Thyroid gland (tissue), 4 donors: ENCODE results near the gene LIPH. TPM values are rescaled to one million over a fixed set of nuclear protein-coding genes. Genes with fewer than 3 reads are reported as not detected.
"Not testable (repeated sequence)": the region's sequence is repeated elsewhere in the genome, so short reads cannot be mapped to it uniquely, and the experiment has no call there.

Source experiments
- DNase-seq, 2 donors: peaks; one replicate each; pipeline ENCODE4 v3.0.0-alpha.2; 2019
- H3K27ac ChIP-seq, 3 donors: fragments of 200-600 bp; sonication (generic); 1 replicate in 2 of 3; 2 replicates in 1 of 3; pipeline ENCODE4 v1.5.1; 2016 to 2019; ENCODE audit warnings: mild to moderate bottlenecking in 1 of 3, moderate library complexity in 1 of 3
- H3K27me3 ChIP-seq: fragments of 200-600 bp; sonication (generic); one replicate; pipeline ENCODE4 v1.5.1; 2019
- H3K36me3 ChIP-seq, 2 donors: fragments of 200-600 bp; sonication (generic); one replicate each; pipeline ENCODE4 v1.5.1; 2016 to 2019
- H3K4me1 ChIP-seq, 2 donors: fragments of 200-600 bp; sonication (generic); one replicate each; pipeline ENCODE4 v1.5.1; 2017 to 2019
- H3K4me3 ChIP-seq, 3 donors: fragments of 200-600 bp; sonication (generic); replicated peaks in 1 of 3; 1 replicate in 2 of 3; 2 replicates in 1 of 3; pipeline ENCODE4 v1.5.1; 2016; ENCODE audit warnings: mild to moderate bottlenecking in 1 of 3
- H3K9me3 ChIP-seq: fragments of 200-600 bp; sonication (generic); one replicate; pipeline ENCODE4 v1.5.1; 2017
- CTCF ChIP-seq, 6 experiments: fragments of 200-600 bp in 3 of 6; fragments of 450-650 bp in 3 of 6; sonication (generic) in 3 of 6; IDR thresholded peaks; one replicate each; pipeline ENCODE4 v1.5.1; 2016 to 2019; ENCODE audit warnings: antibody characterized with exemption in 6 of 6, mild to moderate bottlenecking in 2 of 6, inconsistent platforms in 1 of 6, moderate library complexity in 1 of 6
- POLR2A ChIP-seq, 2 donors: fragments of 450-650 bp; IDR thresholded peaks; one replicate each; pipeline ENCODE4 v1.6.1; 2017; ENCODE audit warnings: antibody characterized with exemption in 2 of 2, mild to moderate bottlenecking in 2 of 2, moderate library complexity in 1 of 2
- WGBS, 2 donors: methylation state at CpG; one replicate each; pipeline ENCODE4 v1.1.5; 2017; 5-methylcytosine and 5-hydroxymethylcytosine counted together
- intact Hi-C: fragments of 100-400 bp; cut with DNase I; formaldehyde crosslinking; loops from one replicate; pipeline ENCODE4 v1.15.1; 2023
- total RNA-seq, 4 donors: library from RNA; depleted of rRNA; stranded (reverse); fragments of >200 nt; gene quantifications; one replicate each; pipeline ENCODE4 v1.2.3, GENCODE V29; 2016

LIPH gene
- total RNA-seq, 4 donors from 2014 or later, result 0.13 to 0.81 (median 0.29) TPM; not detected in 1

GRCh38 chr3:185486394-185486793 lies 66.0 kb downstream of the LIPH start:
- H3K27me3 ChIP-seq, result no peaks in the 10 kb centered on the region
- intact Hi-C loops, result no loop called here

GRCh38 chr3:185484296-185484695 lies 68.1 kb downstream of the LIPH start:
- H3K27ac ChIP-seq, result no peak overlapping the region
- WGBS, 2 donors, result 95 to 97% methylated on average over 3 of the region's 3 CpGs
- intact Hi-C loops, result no loop called here
- peaks cover 0 to 10% of the 10 kb centered on the region in 2 donors for H3K36me3 ChIP-seq
- no peaks in the 10 kb centered on the region for H3K9me3 ChIP-seq
- no peaks in the 10 kb centered on the region for H3K4me1 ChIP-seq
- TF ChIP-seq POLR2A (IDR thresholded peaks at IDR 0.05) (no peak), CTCF (IDR thresholded peaks at IDR 0.05) (no peak)
- H3K27me3 ChIP-seq, result no peaks in the 10 kb centered on the region
- DNase-seq, result no peak
- H3K4me3 ChIP-seq, result no peak overlapping the region

More at GRCh38 chr3:185486394-185486793, 66.0 kb downstream of the LIPH start:
- Histone ChIP-seq H3K27ac (no peak overlapping the region), H3K4me1 (no peaks in the 10 kb centered on the region), H3K36me3 (peaks cover 0 to 9% of the 10 kb centered on the region in 2 donors), H3K4me3 (no peak overlapping the region), H3K9me3 (no peaks in the 10 kb centered on the region)
- TF ChIP-seq POLR2A (IDR thresholded peaks at IDR 0.05) (no peak), CTCF (IDR thresholded peaks at IDR 0.05) (no peak)
- WGBS, 2 donors, result 89 to 90% methylated on average over 5 of the region's 5 CpGs
- DNase-seq, result no peak

- no peaks in the 10 kb centered on the region for H3K4me1 ChIP-seq
- WGBS, 2 donors, result 98 to 100% methylated on average over 2 of the region's 2 CpGs
- peaks cover 6 to 15% of the 10 kb centered on the region in 2 donors for H3K36me3 ChIP-seq
- intact Hi-C loops, result no loop called here
- DNase-seq, result no peak
- no peaks in the 10 kb centered on the region for H3K9me3 ChIP-seq
- TF ChIP-seq CTCF (IDR thresholded peaks at IDR 0.05), result no peak
- TF ChIP-seq POLR2A (IDR thresholded peaks at IDR 0.05), result no peak
- no peaks in the 10 kb centered on the region for H3K27me3 ChIP-seq
- H3K27ac ChIP-seq, result no peak overlapping the region
- H3K4me3 ChIP-seq, result no peak overlapping the region
Observed at GRCh38 chr3:185479373-185479945, 72.9 kb downstream of the LIPH start.

- intact Hi-C loops, result no loop called here
- H3K27ac ChIP-seq, result no peak overlapping the region
- 80 to 84% methylated on average over 3 of the region's 3 CpGs for WGBS, 2 donors
- TF ChIP-seq CTCF (IDR thresholded peaks at IDR 0.05), result no peak
- TF ChIP-seq POLR2A (IDR thresholded peaks at IDR 0.05), result no peak
- no peaks in the 10 kb centered on the region for H3K27me3 ChIP-seq
- H3K9me3 ChIP-seq, result no peaks in the 10 kb centered on the region
- peaks cover 20 to 30% of the 10 kb centered on the region in 2 donors for H3K36me3 ChIP-seq
- no peak for DNase-seq
- H3K4me1 ChIP-seq, result no peaks in the 10 kb centered on the region
- no peak overlapping the region for H3K4me3 ChIP-seq
Observed at GRCh38 chr3:185477316-185477715, 75.1 kb downstream of the LIPH start.

- DNase-seq, H3K9me3 ChIP-seq, intact Hi-C loops, H3K4me3 ChIP-seq, H3K27me3 ChIP-seq, H3K27ac ChIP-seq, H3K4me1 ChIP-seq: not testable (repeated sequence)
- H3K36me3 ChIP-seq, result peaks cover 20% of the 10 kb centered on the region in 2 donors
- WGBS, 2 donors, result 95 to 96% methylated on average over 6 of the region's 6 CpGs
Observed at GRCh38 chr3:185474922-185475321, 77.5 kb downstream of the LIPH start.
